NCI-H146 treated with DMSO at 0.1 percent for 48 hours (cell line): Measurements from ENCODE around the gene SCARF1.
"Not testable (repeated sequence)": the region's sequence is repeated elsewhere in the genome, so short reads cannot be mapped to it uniquely, and the experiment has no call there.

Source experiments
- DNase-seq: peaks from one replicate; lab custom pipeline; 2025; ENCODE audit not compliant: unreplicated experiment; lab: John Stamatoyannopoulos, UW

The SCARF1 gene

GRCh38 chr17:1645207-1646171, at the start of gene SCARF1:
TSS of gene SCARF1 (minus strand) at chr17:1645732. CDS start at chr17:1645697, 35 bp downstream.
- DNase-seq = no peak

- no peak for DNase-seq
Measured at GRCh38 chr17:1693339-1693738, 47.8 kb upstream of the SCARF1 start.

GRCh38 chr17:1690544-1691221, 45.2 kb upstream of the SCARF1 start:
- no peak for DNase-seq

- DNase-seq = not testable (repeated sequence)
Measured at GRCh38 chr17:1688405-1688804, 42.9 kb upstream of the SCARF1 start.

- no peak for DNase-seq
Measured at GRCh38 chr17:1686086-1686485, 40.6 kb upstream of the SCARF1 start.

GRCh38 chr17:1684378-1685189, 39.1 kb upstream of the SCARF1 start, which contains the start of gene PRPF8:
TSS of gene PRPF8 (minus strand) at chr17:1684867. CDS start at chr17:1684571, 296 bp downstream.
- DNase-seq = peak; percentile 96

- DNase-seq = no peak
Measured at GRCh38 chr17:1683459-1683858, 37.9 kb upstream of the SCARF1 start.

GRCh38 chr17:1676401-1676800, 30.9 kb upstream of the SCARF1 start:
- DNase-seq = no peak

- no peak for DNase-seq
Measured at GRCh38 chr17:1673041-1673785, 27.7 kb upstream of the SCARF1 start.

- not testable (repeated sequence) for DNase-seq
Measured at GRCh38 chr17:1663934-1664333, 18.4 kb upstream of the SCARF1 start.

GRCh38 chr17:1661045-1661444, 15.5 kb upstream of the SCARF1 start:
- no peak for DNase-seq

- no peak for DNase-seq
Measured at GRCh38 chr17:1658100-1658499, 12.6 kb upstream of the SCARF1 start.

- DNase-seq = no peak
Measured at GRCh38 chr17:1653735-1654134, 8.2 kb upstream of the SCARF1 start.

- DNase-seq = not testable (repeated sequence)
Measured at GRCh38 chr17:1652794-1653193, 7.3 kb upstream of the SCARF1 start.

- DNase-seq = no peak
Measured at GRCh38 chr17:1651559-1651844, 6.0 kb upstream of the SCARF1 start.

- no peak for DNase-seq
Measured at GRCh38 chr17:1650731-1651558, 5.4 kb upstream of the SCARF1 start.

GRCh38 chr17:1649844-1650501, 4.4 kb upstream of the SCARF1 start, which contains the start of gene RILP:
TSS of gene RILP (minus strand) at chr17:1649866. CDS start at chr17:1649804, 62 bp downstream.
- no peak for DNase-seq

GRCh38 chr17:1648963-1649843, 3.7 kb upstream of the SCARF1 start:
- peak; percentile 66 for DNase-seq
